HEK293T (cell line): Measurements from ENCODE around the gene EXOC6.

Experiments used
- CTCF ChIA-PET: fragments of 350-600 bp; formaldehyde crosslinking; extraction: SDS; loops from one replicate; lab custom pipeline; 2021; ENCODE audit warnings: antibody characterized with exemption, inconsistent platforms; lab: Yijun Ruan, JAX
- POLR2A ChIA-PET: fragments of 350-600 bp; formaldehyde crosslinking; extraction: SDS; loops from one replicate; lab custom pipeline; 2020; ENCODE audit warnings: antibody characterized with exemption, inconsistent platforms; lab: Yijun Ruan, JAX
- DNase-seq: peaks from one replicate; pipeline ENCODE4 v3.0.0; 2012; ENCODE audit warnings: mixed read lengths; ENCODE audit errors: extremely low spot score
- ARNT ChIP-seq: fragments of 450-650 bp; IDR thresholded peaks from 2 replicates; pipeline ENCODE4 v1.6.1; 2017; ENCODE audit warnings: mild to moderate bottlenecking
- BHLHE40 ChIP-seq: fragments of 450-650 bp; IDR thresholded peaks from 2 replicates; pipeline ENCODE4 v1.6.1; 2016; ENCODE audit warnings: mild to moderate bottlenecking, moderate library complexity, borderline replicate concordance
- ELF4 ChIP-seq: fragments of 450-650 bp; IDR thresholded peaks from 2 replicates; pipeline ENCODE4 v1.6.1; 2017; ENCODE audit warnings: antibody characterized with exemption
- FOXA1 ChIP-seq: fragments of 450-650 bp; IDR thresholded peaks from 2 replicates; pipeline ENCODE4 v1.6.1; 2016; ENCODE audit warnings: mild to moderate bottlenecking
- HDGF ChIP-seq: fragments of 450-650 bp; IDR thresholded peaks from 2 replicates; pipeline ENCODE4 v1.6.1; 2017; ENCODE audit warnings: antibody characterized with exemption, borderline replicate concordance
- L3MBTL2 ChIP-seq: fragments of 450-650 bp; conservative IDR thresholded peaks from 2 replicates; pipeline ENCODE4 v1.6.1; 2016; ENCODE audit warnings: mild to moderate bottlenecking
- NFRKB ChIP-seq: fragments of 450-650 bp; IDR thresholded peaks from 2 replicates; pipeline ENCODE4 v1.6.1; 2016; ENCODE audit warnings: mild to moderate bottlenecking, moderate library complexity
- SP1 ChIP-seq: fragments of 450-650 bp; IDR thresholded peaks from 2 replicates; pipeline ENCODE4 v1.6.1; 2017
- SUZ12 ChIP-seq: fragments of 450-650 bp; IDR thresholded peaks from 2 replicates; pipeline ENCODE4 v1.6.1; 2016; ENCODE audit warnings: mild to moderate bottlenecking
- ZNF384 ChIP-seq: fragments of 450-650 bp; IDR thresholded peaks from 2 replicates; pipeline ENCODE4 v1.6.1; 2016

EXOC6 gene

GRCh38 chr10:93103953-93104352 is 255.6 kb downstream of the EXOC6 start:
- no peak for TF ChIP-seq ZNF384
- TF ChIP-seq SUZ12: no peak
- TF ChIP-seq ARNT: no peak
- no peak for TF ChIP-seq NFRKB
- no peak for TF ChIP-seq ELF4
- TF ChIP-seq BHLHE40: no peak
- no peak for TF ChIP-seq FOXA1
- TF ChIP-seq HDGF: no peak
- CTCF ChIA-PET: no interaction called here
- DNase-seq: no peak

GRCh38 chr10:93106631-93107072 is 258.3 kb downstream of the EXOC6 start:
- ChIA-PET CTCF (interaction anchor here (2.0 kb wide), 1 partner anchor 9 kb away, joined by 11 read pairs; no protein-coding TSS in a partner anchor), POLR2A (interaction anchor here (0.7 kb wide), 1 partner anchor 269 kb away, joined by 4 read pairs; no protein-coding TSS in a partner anchor)
- no peak for TF ChIP-seq L3MBTL2
- no peak for TF ChIP-seq SP1
- no peak for DNase-seq

More at GRCh38 chr10:93103953-93104352, 255.6 kb downstream of the EXOC6 start:
- POLR2A ChIA-PET: no interaction called here
